GM12875 (cell line): Measurements from ENCODE around the gene PTPRK.

ENCODE experiments used
- H3K4me3 ChIP-seq: one replicate; pipeline ENCODE4 v1.5.1; 2011; ENCODE audit warnings: low read depth, low read length, control low read depth
- TF ChIP-seq, protein P1 (sequence below): IDR thresholded peaks from 2 replicates; pipeline ENCODE4 v1.5.1; 2011; ENCODE audit warnings: low read depth, mild to moderate bottlenecking, control low read depth, inconsistent platforms, low read length, moderate library complexity, borderline replicate concordance; ENCODE audit not compliant: insufficient read depth

PTPRK gene

DNA sequence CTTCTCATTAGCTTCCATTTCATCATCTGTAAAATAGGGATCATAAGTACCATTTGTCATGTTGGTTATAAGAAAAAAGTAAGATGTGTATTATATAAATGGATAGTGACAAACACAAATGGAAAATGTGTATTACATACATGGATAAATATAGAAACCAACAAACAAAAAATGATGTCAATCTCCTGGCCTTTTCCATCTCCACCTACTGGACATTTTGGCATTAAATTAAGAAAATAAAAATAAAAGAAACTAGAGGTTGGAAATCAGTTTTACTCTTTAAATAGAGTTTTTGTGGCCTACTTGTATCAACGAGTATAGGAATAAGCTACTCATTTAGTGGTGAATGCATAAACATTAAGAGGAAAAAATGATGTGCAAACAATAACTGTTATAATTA is 552.0 kb downstream of the PTPRK start:
- TF ChIP-seq, protein P1, sequence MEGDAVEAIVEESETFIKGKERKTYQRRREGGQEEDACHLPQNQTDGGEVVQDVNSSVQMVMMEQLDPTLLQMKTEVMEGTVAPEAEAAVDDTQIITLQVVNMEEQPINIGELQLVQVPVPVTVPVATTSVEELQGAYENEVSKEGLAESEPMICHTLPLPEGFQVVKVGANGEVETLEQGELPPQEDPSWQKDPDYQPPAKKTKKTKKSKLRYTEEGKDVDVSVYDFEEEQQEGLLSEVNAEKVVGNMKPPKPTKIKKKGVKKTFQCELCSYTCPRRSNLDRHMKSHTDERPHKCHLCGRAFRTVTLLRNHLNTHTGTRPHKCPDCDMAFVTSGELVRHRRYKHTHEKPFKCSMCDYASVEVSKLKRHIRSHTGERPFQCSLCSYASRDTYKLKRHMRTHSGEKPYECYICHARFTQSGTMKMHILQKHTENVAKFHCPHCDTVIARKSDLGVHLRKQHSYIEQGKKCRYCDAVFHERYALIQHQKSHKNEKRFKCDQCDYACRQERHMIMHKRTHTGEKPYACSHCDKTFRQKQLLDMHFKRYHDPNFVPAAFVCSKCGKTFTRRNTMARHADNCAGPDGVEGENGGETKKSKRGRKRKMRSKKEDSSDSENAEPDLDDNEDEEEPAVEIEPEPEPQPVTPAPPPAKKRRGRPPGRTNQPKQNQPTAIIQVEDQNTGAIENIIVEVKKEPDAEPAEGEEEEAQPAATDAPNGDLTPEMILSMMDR, result no peak
- no peak overlapping the region for H3K4me3 ChIP-seq

DNA sequence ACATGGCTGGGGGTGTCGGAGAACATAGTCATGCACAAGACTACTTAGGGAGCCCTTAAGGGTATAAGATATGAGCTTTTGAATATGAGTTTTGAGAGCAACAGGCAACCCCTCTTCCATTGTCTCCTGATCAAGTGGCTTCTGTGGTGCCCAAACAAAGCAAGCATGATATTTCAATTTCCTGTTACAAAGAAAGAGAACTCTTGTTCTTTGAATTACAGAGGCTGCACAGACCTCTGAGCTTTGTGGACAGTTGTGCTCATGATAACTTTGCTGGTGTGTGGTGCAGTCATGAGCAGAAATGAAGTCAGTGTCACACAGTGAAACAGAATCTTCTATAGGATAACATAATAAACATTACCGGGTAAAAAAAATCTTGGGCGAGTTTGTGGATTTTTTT is 552.7 kb downstream of the PTPRK start:
- no peak overlapping the region for H3K4me3 ChIP-seq
- TF ChIP-seq, protein P1, result no peak

DNA sequence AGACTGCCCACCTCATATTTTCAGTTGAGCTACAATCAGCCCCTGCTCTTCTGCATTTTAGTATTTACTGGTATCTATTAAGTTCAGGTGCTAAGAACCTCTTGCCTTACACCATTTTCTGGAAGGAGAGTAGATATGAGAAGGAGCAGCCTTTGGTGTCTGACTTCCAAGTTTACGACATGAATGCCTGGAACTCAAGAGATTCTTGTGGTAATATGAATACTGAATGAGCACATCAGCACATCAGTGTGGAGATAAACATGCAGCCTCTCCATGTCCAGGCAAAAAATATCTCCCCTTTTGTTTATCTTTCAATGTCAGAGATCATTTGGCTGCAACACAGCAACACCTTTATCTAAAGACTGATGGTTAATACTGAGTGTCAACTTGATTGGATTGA is 553.8 kb downstream of the PTPRK start:
- TF ChIP-seq, protein P1, result no peak
- no peak overlapping the region for H3K4me3 ChIP-seq

GRCh38 chr6:127963495-127963894 is 556.9 kb downstream of the PTPRK start:
- H3K4me3 ChIP-seq, result no peak overlapping the region
- TF ChIP-seq, protein P1, result no peak

DNA sequence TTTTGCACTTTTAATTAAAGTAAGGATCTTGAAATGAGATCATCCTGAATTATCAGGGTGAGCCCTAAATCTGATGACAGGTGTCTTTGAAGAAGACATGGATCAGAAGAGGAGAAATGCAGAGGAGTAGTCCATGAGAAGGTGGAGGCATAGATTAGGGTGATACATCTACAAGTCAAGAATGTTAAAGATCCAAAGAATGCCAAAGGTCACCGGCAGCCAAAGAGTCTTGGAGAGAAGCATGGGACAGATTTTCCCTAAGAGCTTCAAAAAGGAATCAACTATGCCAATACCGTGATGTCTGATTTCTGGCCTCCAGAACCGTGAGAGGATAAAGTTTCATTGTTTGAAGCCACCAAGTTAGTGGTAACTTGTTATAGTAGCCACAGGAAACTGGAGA is 560.5 kb downstream of the PTPRK start:
- TF ChIP-seq, protein P1, result no peak

DNA sequence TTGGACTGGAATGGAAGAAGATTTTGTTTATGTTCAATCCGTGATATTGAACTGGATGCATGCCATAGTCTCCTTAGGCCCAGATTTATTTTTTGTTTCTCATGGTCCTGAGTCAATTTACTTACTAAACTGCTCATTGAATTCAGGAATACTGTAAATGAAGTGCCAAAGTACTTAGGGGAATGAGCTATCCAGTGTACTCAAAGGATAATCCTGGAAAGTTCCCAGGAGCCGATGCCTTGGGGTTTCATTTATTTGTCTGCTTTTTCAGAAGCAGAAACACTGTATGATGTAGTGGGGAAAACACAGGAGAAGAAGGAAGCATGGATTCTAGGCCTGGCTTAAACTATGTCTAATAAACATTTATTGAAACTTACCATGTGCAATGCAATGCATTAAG is 563.4 kb downstream of the PTPRK start:
- TF ChIP-seq, protein P1, result no peak

More for the DNA sequence above, 560.5 kb downstream of the PTPRK start:
- no peak overlapping the region for H3K4me3 ChIP-seq

DNA sequence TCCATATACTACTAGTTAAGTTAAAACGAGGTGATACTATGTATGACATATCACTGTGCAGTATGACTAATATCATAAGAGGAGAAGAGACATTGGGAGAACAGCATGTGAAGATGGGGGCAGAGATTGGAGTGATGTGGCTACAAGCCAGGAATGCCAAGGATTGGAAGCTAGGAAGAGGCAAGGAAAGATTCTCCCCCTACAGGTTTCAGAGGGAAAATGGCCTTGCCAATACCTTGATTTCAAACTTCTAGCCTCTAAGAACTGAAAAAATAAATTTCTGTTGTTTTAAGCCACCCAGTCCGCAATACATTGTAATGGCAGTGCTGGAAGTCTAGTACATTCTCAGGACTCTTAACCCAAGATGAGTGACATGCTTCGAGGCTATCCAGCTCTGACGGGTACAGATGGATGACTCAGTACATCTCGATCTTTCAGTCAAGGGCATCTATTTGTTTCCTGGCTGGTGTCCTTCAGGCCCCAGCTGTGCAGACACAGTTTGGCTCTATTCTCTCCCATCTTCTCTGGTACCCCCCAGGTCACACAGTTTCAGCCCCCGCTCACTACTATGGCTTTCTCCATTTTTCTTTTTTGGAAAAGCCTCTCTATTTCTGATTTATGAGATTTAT is 564.0 kb downstream of the PTPRK start:
- TF ChIP-seq, protein P1, result no peak
- H3K4me3 ChIP-seq, result no peak overlapping the region

More for the DNA sequence above, 563.4 kb downstream of the PTPRK start:
- no peak overlapping the region for H3K4me3 ChIP-seq
